K562 (cell line): ENCODE data around the gene RAVER2. TPM values are rescaled to one million over a fixed set of nuclear protein-coding genes. Genes with fewer than 3 reads are reported as not detected.

ENCODE experiments used
- ATAC-seq: fragments of 200-7000 bp; cut with Tn5 transposase; 3 replicates; pipeline ENCODE4 v1.9.1; 2020; ENCODE audit warnings: moderate library complexity
- BruUV-seq: library from RNA; stranded (reverse); fragments of 400-500 nt; replicated peaks from 2 replicates; lab custom pipeline; 2021; lab: Mats Ljungman, UMichigan
- CTCF ChIA-PET: fragments of 300-600 bp; formaldehyde crosslinking; extraction: SDS; loops from one replicate; lab custom pipeline; 2021; ENCODE audit warnings: low intra/inter-chr PET ratio; lab: Yijun Ruan, JAX
- POLR2A ChIA-PET: fragments of 300-600, 350-650 bp; sonication (Branson Sonifier 250); formaldehyde crosslinking; extraction: SDS; loops from one replicate; lab custom pipeline; 2021; ENCODE audit warnings: antibody characterized with exemption, inconsistent platforms; lab: Yijun Ruan, JAX
- DNase-seq, 4 experiments: peaks; one replicate each; pipeline versions ENCODE4 v3.0.0 to v3.0.0-alpha.2; 2011 to 2018; ENCODE audit warnings: low spot score in 3 of 4, mixed read lengths in 3 of 4; ENCODE audit errors: extremely low read depth in 1 of 4
- FAIRE-seq: peaks from 2 replicates; lab custom pipeline; 2011; peaks lifted over from hg19 to GRCh38; lab: Jason Lieb, UNC
- H2AFZ ChIP-seq: 2 replicates; pipeline ENCODE4 v1.6.0; 2011; ENCODE audit warnings: low read depth, low read length, control low read depth, inconsistent platforms
- H3K27ac ChIP-seq: fragments of 200-600 bp; 3 replicates; pipeline ENCODE4 v1.8.0; 2011; ENCODE audit warnings: low read depth, mild to moderate bottlenecking, control low read depth, inconsistent platforms, low read length, moderate library complexity, mixed read lengths; ENCODE audit errors: extremely low read depth
- H3K27me3 ChIP-seq, 2 experiments: fragments of 300-600 bp in 1 of 2; 2 replicates in 1 of 2; 3 replicates in 1 of 2; pipeline versions ENCODE4 v1.6.0 to v1.8.0; 2011; ENCODE audit warnings: inconsistent platforms in 2 of 2, low read length in 2 of 2, mild to moderate bottlenecking in 1 of 2, mixed read lengths in 1 of 2, moderate library complexity in 1 of 2; ENCODE audit not compliant: control insufficient read depth in 2 of 2, insufficient read depth in 2 of 2
- H3K36me3 ChIP-seq: fragments of 300-600 bp; 3 replicates; pipeline ENCODE4 v1.8.0; 2011; ENCODE audit warnings: mild to moderate bottlenecking, low read length, inconsistent platforms; ENCODE audit not compliant: control insufficient read depth, insufficient read depth
- H3K4me1 ChIP-seq, 2 experiments: fragments of 200-600 bp in 1 of 2; replicated peaks in 1 of 2; 2 replicates in 1 of 2; 3 replicates in 1 of 2; pipeline versions ENCODE4 v1.5.1 to v1.8.0; 2011; ENCODE audit warnings: inconsistent platforms in 2 of 2, low read length in 2 of 2, mild to moderate bottlenecking in 1 of 2, mixed read lengths in 1 of 2, moderate library complexity in 1 of 2; ENCODE audit not compliant: control insufficient read depth in 2 of 2, insufficient read depth in 2 of 2
- H3K4me2 ChIP-seq: 2 replicates; pipeline ENCODE4 v1.6.1; 2011; ENCODE audit warnings: low read length, control low read depth, inconsistent platforms, mixed read lengths; ENCODE audit not compliant: insufficient read depth
- H3K4me3 ChIP-seq: fragments of 200-600 bp; sonication (generic), shearing (Covaris generic); 2 replicates; pipeline ENCODE4 v1.5.1; 2016; ENCODE audit warnings: control low read depth, inconsistent platforms
- H3K79me2 ChIP-seq: fragments of 200-600 bp; 3 replicates; pipeline ENCODE4 v1.8.0; 2011; ENCODE audit warnings: low read length, inconsistent platforms; ENCODE audit not compliant: control insufficient read depth, insufficient read depth
- H3K9ac ChIP-seq, 2 experiments: 2 replicates each; pipeline versions ENCODE4 v1.6.0 to v1.6.1; 2011; ENCODE audit warnings: low read depth in 2 of 2, low read length in 2 of 2, control low read depth in 1 of 2, inconsistent platforms in 1 of 2, mild to moderate bottlenecking in 1 of 2, mixed read lengths in 1 of 2; ENCODE audit not compliant: insufficient read depth in 1 of 2
- H3K9me1 ChIP-seq: one replicate; pipeline ENCODE4 v1.6.0; 2011; ENCODE audit warnings: inconsistent platforms, mild to moderate bottlenecking, low read length, moderate library complexity; ENCODE audit not compliant: control insufficient read depth, insufficient read depth
- H3K9me3 ChIP-seq: replicated peaks from 2 replicates; pipeline ENCODE4 v1.5.1; 2011; ENCODE audit warnings: low read depth, low read length, inconsistent platforms; ENCODE audit not compliant: control insufficient read depth, insufficient read depth
- H4K20me1 ChIP-seq: replicated peaks from 2 replicates; pipeline ENCODE4 v1.6.1; 2011; ENCODE audit warnings: low read length, inconsistent platforms, mixed read lengths; ENCODE audit not compliant: control insufficient read depth, insufficient read depth
- FOXP1 ChIP-seq: sonication (generic); formaldehyde crosslinking; IDR thresholded peaks from 2 replicates; pipeline ENCODE4 v1.8.0; 2022; ENCODE audit warnings: mild to moderate bottlenecking, missing genetic modification reagents
- MEIS2 ChIP-seq: fragments of 450-650 bp; IDR thresholded peaks from 2 replicates; pipeline ENCODE4 v1.6.1; 2014; ENCODE audit warnings: mild to moderate bottlenecking; ENCODE audit not compliant: partially characterized antibody
- PBX2 ChIP-seq, 2 experiments: IDR thresholded peaks in 1 of 2; conservative IDR thresholded peaks in 1 of 2; 2 replicates each; pipeline ENCODE4 v1.6.1; 2016; ENCODE audit warnings: low read depth in 2 of 2, mild to moderate bottlenecking in 1 of 2, missing compliant biosample characterization in 1 of 2, missing genetic modification characterization in 1 of 2, moderate library complexity in 1 of 2
- PKNOX1 ChIP-seq: fragments of 450-650 bp; IDR thresholded peaks from 2 replicates; pipeline ENCODE4 v1.6.1; 2016
- POLR2AphosphoS2 ChIP-seq: IDR thresholded peaks from 2 replicates; pipeline ENCODE4 v1.6.1; 2012; ENCODE audit warnings: low read length, improper control_type of control experiment
- WGBS: fragments of 100-300 bp; shearing (Covaris generic); methylation state at CpG from one replicate; pipeline ENCODE4 v1.1.6; 2016; ENCODE audit warnings: low coverage, mixed read lengths; ENCODE audit not compliant: insufficient coverage; ENCODE audit errors: missing lambda C conversion rate; 5-methylcytosine and 5-hydroxymethylcytosine counted together
- in situ Hi-C: fragments of 300-500 bp; cut with MboI; formaldehyde crosslinking; loops from 4 replicates; pipeline ENCODE4 v1.15.0; 2018; ENCODE audit warnings: inconsistent platforms, mixed read lengths
- intact Hi-C: fragments of 100-400 bp; cut with micrococcal nuclease; formaldehyde crosslinking; loops from 2 replicates; pipeline ENCODE4 v1.14.2; 2022
- polyA plus RNA-seq, 8 experiments: library from polyadenylated mRNA; depleted of rRNA in 4 of 8; stranded (reverse) in 5 of 8; unstranded in 3 of 8; fragments of >200 nt; fragmentation: Nextera tagmentation in 2 of 8; fragmentation: Illumina TruSeq in 1 of 8; extraction: Ambion mirVana in 2 of 8; extraction: Trizol in 1 of 8; gene quantifications; 2 replicates each; pipeline versions ENCODE4 v1.2.1 to v1.2.3, GENCODE V29; 2011 to 2014; ENCODE audit warnings: inconsistent platforms in 1 of 8, missing spikeins in 1 of 8
- total RNA-seq, 7 experiments: library from RNA; depleted of rRNA in 6 of 7; stranded (reverse); fragments of >200 nt in 6 of 7; fragmentation: Illumina TruSeq in 2 of 7; extraction: Trizol in 2 of 7; gene quantifications; 2 replicates each; pipeline versions ENCODE4 v1.2.1 to v1.2.3, GENCODE V29; 2011 to 2021; ENCODE audit warnings: low replicate concordance in 1 of 7

Gene RAVER2
- total and polyA plus RNA-seq, 9 of the 15 experiments (the other 6 are each of a cell fraction or from before 2014, with no cell fraction given) = 1.8 to 6.1 (median 4.4) TPM

GRCh38 chr1:64790832-64791487 lies 46.1 kb downstream of the RAVER2 start:
- Histone ChIP-seq H3K27me3 (peaks cover 0 to 5% of the 10 kb centered on the region in 2 experiments; a peak in 1 of 5 replicates), H3K9ac (no peak overlapping the region), H2AFZ (no peak overlapping the region), H3K79me2 (no peaks in the 10 kb centered on the region), H3K36me3 (no peaks in the 10 kb centered on the region), H3K27ac (no peak overlapping the region), H4K20me1 (no peaks in the 10 kb centered on the region), H3K4me3 (no peak overlapping the region), H3K9me1 (no peaks in the 10 kb centered on the region), H3K4me1 (no peaks in the 10 kb centered on the region), H3K9me3 (no peaks in the 10 kb centered on the region), H3K4me2 (no peak overlapping the region)
- WGBS = 4% methylated on average over 2 of the region's 2 CpGs
- POLR2A ChIA-PET = interaction anchor here (0.9 kb wide), 1 partner anchor 16 kb away, joined by 3 read pairs; no protein-coding TSS in a partner anchor
- FAIRE-seq = no peak
- no peak for DNase-seq
- intact Hi-C loops = no loop called here
- in situ Hi-C loops = no loop called here
- no peak for TF ChIP-seq FOXP1 (CRISPR knock-in tag)
- no peak for TF ChIP-seq PBX2 (CRISPR knock-in tag; IDR thresholded peaks at IDR 0.05; ENCODE audit: low read depth)
- TF ChIP-seq PBX2 (tag; conservative IDR thresholded peaks at IDR 0.05; ENCODE audit: low read depth) = peak; percentile 61; the same call in 1 of the 2 replicates
- no peak for TF ChIP-seq POLR2AphosphoS2
- TF ChIP-seq MEIS2 = peak; percentile 74
- peak; percentile 62 for TF ChIP-seq PKNOX1
- no TSS peak for BruUV-seq
- CTCF ChIA-PET = no interaction called here
- ATAC-seq = no peak
